HepG2 (cell line): Measurements from ENCODE around the gene KLHL13. TPM values are rescaled to one million over a fixed set of nuclear protein-coding genes. Genes with fewer than 3 reads are reported as not detected.
"Not testable (repeated sequence)": the region's sequence is repeated elsewhere in the genome, so short reads cannot be mapped to it uniquely, and the experiment has no call there.

Source experiments
- ATAC-seq: fragments of 200-7000 bp; cut with Tn5 transposase; 3 replicates; pipeline ENCODE4 v1.9.1; 2020; ENCODE audit warnings: mild to moderate bottlenecking, moderate library complexity
- BruUV-seq: library from RNA; stranded (reverse); fragments of 400-500 nt; replicated peaks from 2 replicates; lab custom pipeline; 2021; lab: Mats Ljungman, UMichigan
- CTCF ChIA-PET: fragments of 300-600 bp; formaldehyde crosslinking; extraction: SDS; loops from one replicate; lab custom pipeline; 2021; ENCODE audit warnings: low total read pairs, inconsistent platforms, low intra/inter-chr PET ratio; lab: Yijun Ruan, JAX
- POLR2A ChIA-PET: fragments of 350-600 bp; sonication (Branson Sonifier 250); formaldehyde crosslinking; loops from one replicate; lab custom pipeline; 2020; ENCODE audit warnings: antibody characterized with exemption, inconsistent platforms; lab: Yijun Ruan, JAX
- DNase-seq: peaks from one replicate; pipeline ENCODE4 v3.0.0-alpha.2; 2015; ENCODE audit warnings: low spot score
- FAIRE-seq: peaks from 3 replicates; lab custom pipeline; 2011; peaks lifted over from hg19 to GRCh38; lab: Jason Lieb, UNC
- H2AFZ ChIP-seq: one replicate; pipeline ENCODE4 v1.6.1; 2011; ENCODE audit warnings: low read length, inconsistent platforms
- H3K27ac ChIP-seq: fragments of 300-600 bp; 3 replicates; pipeline ENCODE4 v1.8.0; 2011; ENCODE audit warnings: mixed run types, mild to moderate bottlenecking, mixed read lengths, low read length, inconsistent platforms; ENCODE audit not compliant: insufficient read depth; ENCODE audit errors: extremely low read length
- H3K27me3 ChIP-seq, 2 experiments: fragments of 200-600 bp in 1 of 2; 2 replicates in 1 of 2; 3 replicates in 1 of 2; pipeline versions ENCODE4 v1.6.0 to v1.8.0; 2011; ENCODE audit warnings: low read length in 2 of 2, mild to moderate bottlenecking in 2 of 2, moderate library complexity in 2 of 2, inconsistent platforms in 1 of 2; ENCODE audit not compliant: insufficient read depth in 2 of 2, control insufficient read depth in 1 of 2
- H3K36me3 ChIP-seq, 2 experiments: fragments of 200-600 bp in 1 of 2; replicated peaks in 1 of 2; 2 replicates in 1 of 2; 3 replicates in 1 of 2; pipeline versions ENCODE4 v1.5.1 to v1.8.0; 2011; ENCODE audit warnings: low read length in 2 of 2, inconsistent platforms in 1 of 2; ENCODE audit not compliant: insufficient read depth in 2 of 2, control insufficient read depth in 1 of 2
- H3K4me1 ChIP-seq: 2 replicates; pipeline ENCODE4 v1.5.1; 2012; ENCODE audit warnings: low read length, inconsistent platforms; ENCODE audit not compliant: insufficient read depth
- H3K4me2 ChIP-seq: 2 replicates; pipeline ENCODE4 v1.6.0; 2011; ENCODE audit warnings: low read depth, low read length, inconsistent platforms
- H3K4me3 ChIP-seq, 3 experiments: fragments of 200-600 bp in 1 of 3; sonication (generic), shearing (Covaris generic) in 1 of 3; replicated peaks in 1 of 3; 2 replicates each; pipeline ENCODE4 v1.5.1; 2011 to 2016; ENCODE audit warnings: low read length in 3 of 3, inconsistent platforms in 2 of 3, low read depth in 2 of 3, mild to moderate bottlenecking in 2 of 3, control low read depth in 1 of 3, mixed read lengths in 1 of 3; ENCODE audit not compliant: insufficient read depth in 1 of 3
- H3K79me2 ChIP-seq: one replicate; pipeline ENCODE4 v1.6.1; 2011; ENCODE audit warnings: low read length, inconsistent platforms; ENCODE audit not compliant: insufficient read depth
- H3K9ac ChIP-seq: 2 replicates; pipeline ENCODE4 v1.6.0; 2011; ENCODE audit warnings: mild to moderate bottlenecking, low read depth, low read length, inconsistent platforms; ENCODE audit not compliant: insufficient read depth
- H3K9me3 ChIP-seq: 2 replicates; pipeline ENCODE4 v1.5.1; 2012; ENCODE audit warnings: mild to moderate bottlenecking, low read length
- H4K20me1 ChIP-seq: 2 replicates; pipeline ENCODE4 v1.6.0; 2011; ENCODE audit warnings: inconsistent platforms, mild to moderate bottlenecking, low read length, moderate library complexity; ENCODE audit not compliant: insufficient read depth
- SRSF4 ChIP-seq: fragments of 200-400 bp; formaldehyde crosslinking; IDR thresholded peaks from one replicate; pipeline ENCODE4 v1.6.1; 2018; ENCODE audit warnings: mild to moderate bottlenecking, low read depth, low read length, moderate library complexity; ENCODE audit not compliant: poor library complexity, severe bottlenecking
- WGBS: methylation state at CpG from one replicate; pipeline ENCODE4 v1.1.6; 2017; ENCODE audit warnings: low lambda C conversion rate; 5-methylcytosine and 5-hydroxymethylcytosine counted together
- in situ Hi-C: cut with HindIII; loops from 2 replicates; pipeline ENCODE4 v1.10.0; 2017; ENCODE audit warnings: low pct_unique_long_range_greater_than_20kb; ENCODE audit not compliant: extremely low pct_ligation_motif_present
- intact Hi-C: fragments of 100-400 bp; cut with micrococcal nuclease; formaldehyde crosslinking; loops from one replicate; pipeline ENCODE4 v1.10.0; 2022; ENCODE audit not compliant: unreplicated experiment
- polyA plus RNA-seq, 8 experiments: library from polyadenylated mRNA; depleted of rRNA in 3 of 8; stranded (reverse) in 7 of 8; unstranded in 1 of 8; fragments of >200 nt; fragmentation: Illumina TruSeq in 4 of 8; extraction: Trizol in 4 of 8; gene quantifications; 2 replicates each; pipeline versions ENCODE4 v1.2.1 to v1.2.3, GENCODE V29; 2011 to 2016; ENCODE audit warnings: low read depth in 4 of 8, missing spikeins in 1 of 8, mixed read lengths in 1 of 8; ENCODE audit not compliant: insufficient read depth in 1 of 8
- total RNA-seq, 5 experiments: library from RNA; depleted of rRNA; stranded (reverse); fragments of >200 nt; fragmentation: Illumina TruSeq; extraction: Trizol; gene quantifications; 2 replicates each; pipeline ENCODE4 v1.2.3, GENCODE V29; 2016; ENCODE audit warnings: low read depth in 1 of 5
- TF ChIP-seq, protein P1 (sequence below): sonication (generic); formaldehyde crosslinking; IDR thresholded peaks from 2 replicates; pipeline ENCODE4 v1.4.0; 2020; ENCODE audit warnings: mild to moderate bottlenecking, missing genetic modification reagents
- TF ChIP-seq, protein P2 (sequence below): sonication (generic); formaldehyde crosslinking; IDR thresholded peaks from 2 replicates; pipeline ENCODE4 v1.4.0; 2020; ENCODE audit warnings: mild to moderate bottlenecking, missing genetic modification reagents
- TF ChIP-seq, protein P3 (sequence below): sonication (generic); formaldehyde crosslinking; IDR thresholded peaks from 2 replicates; pipeline ENCODE4 v1.8.0; 2023; ENCODE audit warnings: mild to moderate bottlenecking, missing genetic modification reagents

Gene KLHL13
- total and polyA plus RNA-seq, 2 of the 13 experiments (the other 11 are each of a cell fraction or from before 2014, with no cell fraction given) = 0.28 to 1.6 TPM

DNA sequence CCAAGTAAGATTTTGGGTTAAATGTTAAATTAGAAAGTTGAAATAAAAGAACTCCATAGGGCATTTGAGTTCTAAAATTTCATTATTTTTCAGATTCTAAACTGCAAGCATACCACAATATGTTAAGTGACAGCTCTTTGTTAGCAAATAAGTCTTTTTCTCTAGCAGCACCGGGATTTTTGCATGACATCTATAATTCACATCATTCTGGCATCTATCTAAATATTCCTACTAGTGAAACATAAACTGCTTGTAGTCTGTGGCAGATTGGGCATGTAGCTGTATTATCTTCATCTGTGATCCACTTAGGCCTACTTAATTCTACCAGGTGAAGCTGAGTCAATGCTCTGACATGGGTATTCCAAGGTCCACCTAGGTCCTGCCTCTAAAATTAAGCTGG, 32.1 kb upstream of the KLHL13 start (continued):
- TF ChIP-seq, protein P1, sequence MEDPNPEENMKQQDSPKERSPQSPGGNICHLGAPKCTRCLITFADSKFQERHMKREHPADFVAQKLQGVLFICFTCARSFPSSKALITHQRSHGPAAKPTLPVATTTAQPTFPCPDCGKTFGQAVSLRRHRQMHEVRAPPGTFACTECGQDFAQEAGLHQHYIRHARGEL = no peak
- TF ChIP-seq, protein P2, sequence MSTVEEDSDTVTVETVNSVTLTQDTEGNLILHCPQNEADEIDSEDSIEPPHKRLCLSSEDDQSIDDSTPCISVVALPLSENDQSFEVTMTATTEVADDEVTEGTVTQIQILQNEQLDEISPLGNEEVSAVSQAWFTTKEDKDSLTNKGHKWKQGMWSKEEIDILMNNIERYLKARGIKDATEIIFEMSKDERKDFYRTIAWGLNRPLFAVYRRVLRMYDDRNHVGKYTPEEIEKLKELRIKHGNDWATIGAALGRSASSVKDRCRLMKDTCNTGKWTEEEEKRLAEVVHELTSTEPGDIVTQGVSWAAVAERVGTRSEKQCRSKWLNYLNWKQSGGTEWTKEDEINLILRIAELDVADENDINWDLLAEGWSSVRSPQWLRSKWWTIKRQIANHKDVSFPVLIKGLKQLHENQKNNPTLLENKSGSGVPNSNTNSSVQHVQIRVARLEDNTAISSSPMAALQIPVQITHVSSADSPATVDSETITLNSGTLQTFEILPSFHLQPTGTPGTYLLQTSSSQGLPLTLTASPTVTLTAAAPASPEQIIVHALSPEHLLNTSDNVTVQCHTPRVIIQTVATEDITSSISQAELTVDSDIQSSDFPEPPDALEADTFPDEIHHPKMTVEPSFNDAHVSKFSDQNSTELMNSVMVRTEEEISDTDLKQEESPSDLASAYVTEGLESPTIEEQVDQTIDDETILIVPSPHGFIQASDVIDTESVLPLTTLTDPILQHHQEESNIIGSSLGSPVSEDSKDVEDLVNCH (CRISPR knock-in tag) = no peak
- TF ChIP-seq, protein P3, sequence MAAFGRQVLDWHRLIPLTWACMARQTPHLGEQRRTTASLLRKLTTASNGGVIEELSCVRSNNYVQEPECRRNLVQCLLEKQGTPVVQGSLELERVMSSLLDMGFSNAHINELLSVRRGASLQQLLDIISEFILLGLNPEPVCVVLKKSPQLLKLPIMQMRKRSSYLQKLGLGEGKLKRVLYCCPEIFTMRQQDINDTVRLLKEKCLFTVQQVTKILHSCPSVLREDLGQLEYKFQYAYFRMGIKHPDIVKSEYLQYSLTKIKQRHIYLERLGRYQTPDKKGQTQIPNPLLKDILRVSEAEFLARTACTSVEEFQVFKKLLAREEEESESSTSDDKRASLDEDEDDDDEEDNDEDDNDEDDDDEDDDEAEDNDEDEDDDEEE (CRISPR knock-in tag) = no peak
- no peak for TF ChIP-seq SRSF4

DNA sequence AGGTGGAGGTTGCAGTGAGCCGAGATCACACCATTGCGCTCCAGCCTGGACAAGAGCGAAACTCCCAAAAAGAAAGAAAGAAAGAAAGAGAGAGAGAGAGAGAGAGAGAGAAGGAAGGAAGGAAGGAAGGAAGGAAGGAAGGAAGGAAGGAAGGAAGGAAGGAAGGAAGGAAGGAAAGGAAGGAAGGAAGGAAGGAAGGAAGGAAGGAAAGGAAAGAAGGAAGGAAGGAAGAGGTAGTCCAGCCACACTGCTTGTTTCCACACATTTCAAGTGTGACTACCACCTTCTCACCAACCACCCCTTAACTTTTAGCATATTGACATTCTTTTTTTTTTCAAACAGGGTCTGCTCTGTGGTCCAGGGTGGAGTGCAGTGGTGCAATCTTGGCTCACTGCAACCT, 31.2 kb upstream of the KLHL13 start:
- H3K27me3 ChIP-seq, in situ Hi-C loops, H4K20me1 ChIP-seq, FAIRE-seq, H3K4me3 ChIP-seq, intact Hi-C loops, H2AFZ ChIP-seq, ATAC-seq, H3K9ac ChIP-seq, POLR2A ChIA-PET, BruUV-seq, DNase-seq, H3K79me2 ChIP-seq, H3K36me3 ChIP-seq, H3K27ac ChIP-seq, H3K4me1 ChIP-seq, CTCF ChIA-PET, H3K9me3 ChIP-seq, H3K4me2 ChIP-seq: not testable (repeated sequence)
- WGBS = 82% methylated on average over 3 of the region's 3 CpGs
